Hepatocyte (in vitro differentiated cells): ENCODE data around the gene TRANK1. TPM values are rescaled to one million over a fixed set of nuclear protein-coding genes. Genes with fewer than 3 reads are reported as not detected.

Experiments used
- DNase-seq: peaks from one replicate; pipeline ENCODE4 v3.0.0-alpha.2; 2016; ENCODE audit warnings: low spot score
- H2AFZ ChIP-seq: fragments of 200-600 bp; sonication (generic); 2 replicates; pipeline ENCODE4 v1.6.0; 2016; ENCODE audit warnings: antibody characterized with exemption, mild to moderate bottlenecking
- H3K27ac ChIP-seq: fragments of 200-600 bp; sonication (generic); 2 replicates; pipeline ENCODE4 v1.5.1; 2016; ENCODE audit warnings: mild to moderate bottlenecking
- H3K27me3 ChIP-seq: fragments of 200-600 bp; sonication (generic); 2 replicates; pipeline ENCODE4 v1.6.1; 2016
- H3K36me3 ChIP-seq: fragments of 200-600 bp; sonication (generic); replicated peaks from 2 replicates; pipeline ENCODE4 v1.5.1; 2016; ENCODE audit warnings: low read depth; ENCODE audit not compliant: insufficient read depth
- H3K4me1 ChIP-seq: fragments of 200-600 bp; sonication (generic); 2 replicates; pipeline ENCODE4 v1.5.1; 2016; ENCODE audit warnings: mild to moderate bottlenecking, moderate library complexity; ENCODE audit not compliant: insufficient read depth
- H3K4me2 ChIP-seq: fragments of 200-600 bp; sonication (generic); 2 replicates; pipeline ENCODE4 v1.6.0; 2016
- H3K4me3 ChIP-seq: fragments of 200-600 bp; sonication (generic); 2 replicates; pipeline ENCODE4 v1.5.1; 2016; ENCODE audit warnings: mild to moderate bottlenecking
- H3K79me2 ChIP-seq: fragments of 200-600 bp; sonication (generic); 2 replicates; pipeline ENCODE4 v1.6.0; 2017; ENCODE audit warnings: mild to moderate bottlenecking
- H3K9me2 ChIP-seq: fragments of 200-600 bp; sonication (generic); replicated peaks from 2 replicates; pipeline ENCODE4 v1.6.0; 2017; ENCODE audit warnings: mild to moderate bottlenecking; ENCODE audit not compliant: insufficient read depth
- H3K9me3 ChIP-seq: fragments of 200-600 bp; sonication (generic); 2 replicates; pipeline ENCODE4 v1.5.1; 2016; ENCODE audit warnings: low read depth, mild to moderate bottlenecking
- H4K20me1 ChIP-seq: fragments of 200-600 bp; sonication (generic); 2 replicates; pipeline ENCODE4 v1.6.0; 2016; ENCODE audit warnings: mild to moderate bottlenecking; ENCODE audit not compliant: insufficient read depth, poor library complexity, severe bottlenecking
- CTCF ChIP-seq: fragments of 200-600 bp; sonication (generic); IDR thresholded peaks from 2 replicates; pipeline ENCODE4 v1.5.1; 2016; ENCODE audit warnings: antibody characterized with exemption, mild to moderate bottlenecking; ENCODE audit not compliant: poor library complexity
- EZH2 ChIP-seq: fragments of 200-600 bp; sonication (generic); IDR thresholded peaks from 2 replicates; pipeline ENCODE4 v1.6.1; 2016; ENCODE audit warnings: antibody characterized with exemption, mild to moderate bottlenecking, borderline replicate concordance
- EZH2phosphoT487 ChIP-seq: fragments of 200-600 bp; sonication (generic); IDR thresholded peaks from one replicate; pipeline ENCODE4 v1.6.1; 2018; ENCODE audit warnings: antibody characterized with exemption, mild to moderate bottlenecking, low read depth, moderate library complexity; ENCODE audit not compliant: unreplicated experiment, severe bottlenecking
- WGBS: methylation state at CpG from one replicate; pipeline ENCODE4 v1.1.6; 2016; ENCODE audit warnings: low lambda C conversion rate; ENCODE audit errors: missing lambda C conversion rate; 5-methylcytosine and 5-hydroxymethylcytosine counted together
- polyA plus RNA-seq: library from polyadenylated mRNA; unstranded; fragments of >200 nt; fragmentation: Nextera tagmentation; extraction: Ambion mirVana; gene quantifications from 2 replicates; pipeline ENCODE4 v1.2.1, GENCODE V29; 2016
- total RNA-seq: library from RNA; depleted of rRNA; stranded (reverse); fragments of >200 nt; gene quantifications from 2 replicates; pipeline ENCODE4 v1.2.3, GENCODE V29; 2014

Gene TRANK1
- total and polyA plus RNA-seq, 2 experiments from 2014 or later: 8.5 to 19.9 TPM

- Histone ChIP-seq H2AFZ (no peak overlapping the region), H3K36me3 (no peaks in the 10 kb centered on the region), H3K27ac (peak overlapping the region; percentile 68), H3K9me2 (no peaks in the 10 kb centered on the region), H3K4me1 (peaks cover 18% of the 10 kb centered on the region), H3K79me2 (peaks cover 8% of the 10 kb centered on the region), H3K4me3 (no peak overlapping the region), H3K9me3 (no peaks in the 10 kb centered on the region), H3K27me3 (no peaks in the 10 kb centered on the region), H3K4me2 (peak overlapping the region; percentile 49), H4K20me1 (no peaks in the 10 kb centered on the region)
- DNase-seq: peak; percentile 69
- WGBS: 62% methylated on average over 4 of the region's 4 CpGs
- TF ChIP-seq EZH2phosphoT487: no peak
- no peak for TF ChIP-seq CTCF
- no peak for TF ChIP-seq EZH2
Measured at GRCh38 chr3:36911990-36912804, 32.7 kb downstream of the TRANK1 start.

GRCh38 chr3:36909666-36910065 lies 35.2 kb downstream of the TRANK1 start:
- TF ChIP-seq EZH2phosphoT487 (no peak), CTCF (no peak), EZH2 (no peak)
- H3K9me2 ChIP-seq: no peaks in the 10 kb centered on the region
- 75% methylated on average over 1 of the region's 1 CpG for WGBS
- no peaks in the 10 kb centered on the region for H3K9me3 ChIP-seq
- peak overlapping the region; percentile 77 for H3K27ac ChIP-seq
- H3K27me3 ChIP-seq: no peaks in the 10 kb centered on the region
- H3K4me1 ChIP-seq: peaks cover 18% of the 10 kb centered on the region
- DNase-seq: no peak
- H3K79me2 ChIP-seq: peaks cover 4% of the 10 kb centered on the region
- H3K4me2 ChIP-seq: no peak overlapping the region
- H2AFZ ChIP-seq: no peak overlapping the region
- no peaks in the 10 kb centered on the region for H3K36me3 ChIP-seq
- no peaks in the 10 kb centered on the region for H4K20me1 ChIP-seq
- no peak overlapping the region for H3K4me3 ChIP-seq

- Histone ChIP-seq H4K20me1 (no peaks in the 10 kb centered on the region), H3K9me2 (no peaks in the 10 kb centered on the region), H3K4me1 (peaks cover 18% of the 10 kb centered on the region), H3K36me3 (no peaks in the 10 kb centered on the region), H3K79me2 (peaks cover 4% of the 10 kb centered on the region), H3K27ac (peak overlapping the region; percentile 77), H2AFZ (no peak overlapping the region), H3K9me3 (no peaks in the 10 kb centered on the region), H3K4me2 (no peak overlapping the region), H3K27me3 (no peaks in the 10 kb centered on the region), H3K4me3 (no peak overlapping the region)
- TF ChIP-seq EZH2phosphoT487: no peak
- no peak for TF ChIP-seq EZH2
- no peak for TF ChIP-seq CTCF
- 92% methylated on average over 2 of the region's 2 CpGs for WGBS
- no peak for DNase-seq
Measured at GRCh38 chr3:36909181-36909580, 35.7 kb downstream of the TRANK1 start.
